Cerebellar nuclear complex (tissue), 1 donor: ENCODE data around the gene FOXE1.

Source experiments
- DNase-seq, 2 experiments: peaks; one replicate each; lab custom pipeline; 2025; lab: John Stamatoyannopoulos, UW

Gene FOXE1

DNA sequence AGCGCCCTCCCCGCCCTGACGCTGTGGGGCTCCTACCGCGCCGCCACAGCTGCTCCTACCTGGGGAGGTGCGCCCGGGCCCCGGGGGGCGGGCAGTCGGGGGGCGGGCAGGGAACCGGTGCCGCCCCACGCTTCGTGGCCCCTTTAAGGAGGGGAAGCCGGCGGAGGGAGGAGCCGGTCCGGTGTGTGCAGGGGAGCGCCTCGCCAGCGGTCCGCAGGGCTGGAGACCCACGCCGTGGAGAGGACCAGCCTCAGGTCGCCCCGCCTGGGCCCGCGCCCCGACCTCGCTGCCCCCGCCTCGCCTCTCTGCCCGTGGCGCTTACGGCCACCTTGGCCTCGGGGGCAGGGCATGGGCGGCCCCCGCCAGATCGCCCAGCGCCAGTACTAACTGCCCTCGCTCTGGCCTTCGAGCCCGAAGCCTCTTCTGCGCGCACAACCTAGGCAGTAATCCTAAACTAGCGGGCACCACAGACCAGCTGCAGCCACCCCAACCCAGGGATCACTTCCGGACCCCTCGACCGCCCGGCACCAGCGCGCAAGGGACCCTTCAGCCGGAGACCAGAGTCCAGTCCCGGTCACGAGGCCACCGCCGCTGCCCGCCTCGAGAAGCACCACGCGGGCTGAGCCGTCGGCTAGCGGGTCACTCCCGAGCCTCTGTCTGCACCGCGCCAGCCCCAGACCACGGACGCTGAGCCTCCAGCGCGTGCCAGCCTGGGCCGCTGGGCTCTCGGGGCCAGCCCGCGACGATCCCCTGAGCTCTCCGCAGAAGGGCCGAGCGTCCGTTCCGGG, at the start of gene FOXE1:
Gene FOXE1 (plus strand): TSS at position 171 of the 788 bp plus-strand sequence. CDS start 689 bp downstream, outside the sequence.
- no peak for DNase-seq

DNA sequence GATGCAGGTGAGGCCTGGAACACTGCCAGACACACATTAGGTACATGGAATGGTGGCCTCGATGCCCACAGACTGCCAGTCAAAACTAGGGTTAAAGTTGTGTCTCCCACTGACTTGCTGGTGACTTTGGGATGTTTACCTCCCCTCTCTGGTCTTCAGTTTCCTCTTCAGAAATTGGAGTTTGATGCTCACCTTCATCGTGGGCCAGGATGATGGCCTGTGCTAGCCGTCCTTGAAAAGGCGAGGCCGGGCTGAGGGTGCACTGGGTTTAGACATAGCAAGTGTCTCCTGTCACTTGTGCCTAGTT, 49.0 kb upstream of the FOXE1 start:
- no peak for DNase-seq

DNA sequence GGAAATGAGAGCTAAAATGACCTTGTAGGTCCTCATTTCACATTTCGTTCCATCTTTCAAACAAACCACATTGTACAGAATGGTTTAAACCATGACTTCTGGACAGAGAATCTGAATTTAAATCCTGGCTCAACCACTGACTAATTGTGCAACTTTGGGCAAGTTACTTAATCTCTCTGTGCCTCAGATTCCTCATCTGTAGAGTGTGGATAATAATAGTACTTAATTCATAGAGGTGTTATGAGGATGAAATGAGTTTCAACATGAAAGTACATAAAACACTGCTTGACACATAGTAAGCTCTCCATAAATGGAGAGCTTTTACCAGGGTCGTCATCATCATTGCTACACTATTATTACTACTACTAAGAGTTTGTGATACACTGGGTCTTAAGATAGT, 46.3 kb upstream of the FOXE1 start:
- no peak for DNase-seq

DNA sequence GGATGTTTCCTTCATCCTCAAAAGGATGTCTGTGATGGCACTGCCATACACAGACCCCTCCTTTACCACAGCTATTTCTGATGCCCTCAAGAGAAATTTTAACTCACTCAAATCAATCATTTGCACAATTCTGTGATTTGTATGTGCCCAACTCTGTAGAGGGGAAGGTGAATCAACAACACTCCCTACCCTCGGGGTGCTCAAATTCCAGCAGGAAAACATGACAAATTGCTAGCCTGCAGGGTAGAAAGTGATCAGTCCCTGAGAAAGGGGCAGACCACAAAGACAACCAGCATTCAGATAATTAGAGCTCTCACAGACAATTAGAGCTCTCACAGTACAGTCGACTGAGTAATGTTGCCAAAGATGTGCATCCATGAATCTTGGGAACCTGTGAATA, 45.3 kb upstream of the FOXE1 start:
- DNase-seq, result no peak

DNA sequence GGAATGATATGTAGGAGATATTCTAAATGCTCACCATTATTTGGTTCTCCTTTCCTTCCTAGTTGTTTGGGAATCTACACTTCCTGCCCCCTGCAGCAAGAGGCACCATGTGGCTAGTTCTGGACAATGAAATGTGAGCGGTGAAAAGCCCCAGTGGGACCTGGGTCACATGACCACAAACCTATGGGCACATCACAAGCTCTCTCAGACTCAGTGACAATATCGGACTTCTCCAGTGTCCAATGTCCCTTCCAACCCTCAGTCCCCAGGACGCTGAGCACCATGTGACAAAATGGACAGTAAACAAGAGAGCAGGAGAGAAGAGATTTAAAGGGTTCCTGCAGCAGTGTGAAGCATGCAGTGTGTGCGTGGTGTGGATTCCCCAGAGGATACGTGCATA, 44.6 kb upstream of the FOXE1 start:
- DNase-seq, result no peak

DNA sequence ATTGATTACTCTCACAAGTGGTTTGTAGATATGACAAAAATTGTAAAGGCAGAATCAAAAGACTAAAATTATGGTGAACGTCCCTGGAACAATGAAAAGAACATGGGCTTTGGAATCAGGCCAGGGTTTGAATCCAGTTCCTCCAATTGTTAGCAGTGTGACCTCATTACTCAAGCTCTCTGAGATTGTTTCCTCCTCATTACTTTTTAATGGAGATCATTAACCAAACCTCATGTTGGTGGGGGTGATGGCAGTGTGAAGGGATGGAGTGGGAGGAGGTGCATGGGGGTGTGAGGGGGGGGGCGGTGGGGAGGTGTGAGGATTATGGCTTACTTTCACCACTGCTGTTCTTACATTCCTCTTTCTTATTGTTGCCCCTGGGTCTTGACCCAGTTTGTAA, 44.1 kb upstream of the FOXE1 start:
- no peak for DNase-seq

DNA sequence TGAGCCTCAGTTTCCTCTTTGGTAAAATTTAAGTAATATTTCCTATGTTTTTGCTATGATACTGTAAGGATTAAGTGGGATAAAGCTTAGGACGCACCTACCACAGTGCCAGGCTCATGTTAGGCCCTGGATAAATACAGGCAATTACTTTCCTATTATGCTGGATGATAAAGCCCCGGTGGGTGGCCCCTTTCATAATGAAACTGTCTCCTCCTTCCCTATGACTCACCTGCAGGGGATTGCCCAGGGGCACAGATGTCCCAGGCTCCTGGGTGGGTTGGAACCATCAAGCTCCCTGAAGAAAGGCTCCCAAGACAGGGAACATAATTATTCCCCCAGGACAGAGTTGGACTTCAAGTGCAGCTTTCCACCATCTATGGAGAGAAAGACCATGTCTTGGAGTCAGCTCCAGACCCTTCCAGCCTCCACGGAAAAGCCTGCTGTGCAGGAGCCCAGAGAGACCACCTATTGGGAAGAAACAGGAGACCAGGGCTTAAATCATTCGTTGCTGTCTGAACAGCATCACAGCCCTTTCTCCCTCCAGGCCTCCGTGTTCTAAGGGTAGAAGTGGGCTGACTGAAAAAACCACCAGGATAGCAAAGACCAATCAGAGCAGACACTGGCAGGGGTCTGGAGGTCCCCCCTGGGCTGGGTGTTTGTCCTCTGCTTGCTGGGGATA, 43.2 kb upstream of the FOXE1 start:
- no peak for DNase-seq

DNA sequence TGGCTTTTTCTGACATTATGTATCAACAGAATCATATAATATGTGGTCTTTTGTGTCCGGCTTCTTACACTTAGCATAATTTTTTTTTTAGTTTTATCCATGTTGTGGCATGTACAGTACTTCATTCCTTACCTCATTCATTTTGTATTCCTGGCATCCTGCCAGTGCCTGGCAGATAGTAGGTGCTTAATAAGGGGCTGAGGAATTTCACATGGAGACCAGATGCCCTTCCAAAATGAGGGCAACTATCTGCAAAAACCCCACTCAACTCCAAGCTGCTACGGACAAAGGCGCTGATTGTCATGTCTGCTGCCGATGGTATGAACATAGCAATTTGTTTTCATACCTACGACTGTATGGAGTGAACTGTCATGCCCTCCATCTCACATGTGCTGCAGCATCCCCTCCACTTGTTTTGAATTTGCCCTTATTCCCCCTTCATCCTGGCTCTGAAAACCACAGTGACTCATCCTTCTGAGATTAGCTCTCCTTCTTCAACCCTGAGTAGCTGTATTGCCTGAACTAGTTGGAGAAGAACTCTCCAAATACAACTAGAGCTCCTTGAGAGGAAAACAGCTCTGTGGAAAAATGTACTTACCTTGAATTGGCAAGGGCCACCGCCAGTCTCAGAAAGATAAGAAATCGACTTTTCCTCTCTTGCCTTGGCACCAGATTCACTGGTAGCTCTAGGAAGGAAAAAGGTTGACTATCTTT, 41.3 kb upstream of the FOXE1 start:
- no peak for DNase-seq

DNA sequence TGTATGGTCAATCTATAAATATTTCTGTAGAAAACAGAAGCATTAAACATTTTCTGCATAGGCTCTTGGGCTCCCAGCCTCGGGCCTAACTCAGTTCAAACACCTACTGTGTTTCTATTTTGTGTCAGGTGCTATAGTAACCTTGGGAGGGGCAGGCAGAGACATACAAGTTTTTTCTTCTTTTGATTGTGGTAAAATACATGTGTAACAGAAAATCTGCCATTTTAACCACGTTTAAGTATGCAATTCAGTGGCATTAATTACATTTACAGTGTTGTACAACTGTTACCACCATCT, 40.8 kb upstream of the FOXE1 start:
- no peak for DNase-seq

DNA sequence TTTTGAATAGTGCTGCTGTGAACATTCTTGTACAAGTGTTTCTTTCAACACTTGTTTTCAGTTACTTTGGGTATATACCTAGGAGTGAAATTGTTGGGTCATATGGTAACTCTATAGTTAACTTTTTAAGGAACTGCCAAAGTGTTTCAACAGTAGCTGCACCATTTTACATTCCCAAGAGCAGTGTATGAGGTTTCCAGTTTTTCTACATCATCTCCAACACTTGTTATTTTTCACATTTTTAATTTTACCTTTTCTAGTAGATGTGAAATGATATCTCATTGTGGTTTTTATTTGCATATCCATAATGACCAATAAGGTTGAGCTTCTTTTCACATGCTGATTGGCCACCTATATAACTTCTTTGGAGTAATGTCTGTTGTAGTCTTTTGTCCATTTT, 40.0 kb upstream of the FOXE1 start:
- DNase-seq, result no peak

DNA sequence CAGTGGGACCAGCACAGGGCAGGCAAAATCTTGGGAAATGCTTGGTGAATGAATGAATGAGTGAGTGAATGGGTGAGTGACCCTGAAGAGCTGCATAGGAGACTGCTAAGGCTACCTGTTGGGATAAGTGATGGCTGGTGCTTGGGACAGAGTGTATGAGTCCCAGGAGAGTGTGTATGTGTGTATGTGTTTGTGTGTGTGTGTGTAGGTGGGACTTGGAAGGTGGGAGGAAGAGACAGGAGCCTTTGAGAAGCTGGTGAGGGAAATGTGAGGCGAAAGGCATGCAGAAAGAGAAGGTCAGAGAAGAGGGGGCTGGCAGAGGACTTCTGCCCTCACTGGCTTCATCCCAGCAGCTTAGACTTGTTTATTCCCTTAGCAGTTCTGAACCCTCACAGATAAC, 33.3 kb upstream of the FOXE1 start:
- DNase-seq, result no peak

DNA sequence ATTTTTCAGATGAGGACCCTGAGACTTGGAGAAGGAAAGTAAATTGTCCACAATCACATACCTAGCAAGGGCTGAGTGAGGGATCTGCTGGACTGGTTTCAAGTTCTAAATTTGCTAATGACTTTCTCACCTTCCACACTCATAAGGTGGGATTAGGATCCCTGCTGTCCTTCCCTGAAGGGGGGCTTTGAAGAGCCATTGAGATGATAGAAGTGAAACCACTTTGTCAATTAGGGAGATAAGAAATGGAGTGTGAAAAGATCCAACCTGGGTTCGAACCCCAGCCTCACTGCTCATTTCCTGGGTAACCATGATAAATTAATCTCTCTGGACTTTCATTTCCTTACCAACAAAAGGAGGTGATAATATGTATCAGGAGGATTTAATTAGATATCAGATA, 32.7 kb upstream of the FOXE1 start:
- DNase-seq, result no peak

DNA sequence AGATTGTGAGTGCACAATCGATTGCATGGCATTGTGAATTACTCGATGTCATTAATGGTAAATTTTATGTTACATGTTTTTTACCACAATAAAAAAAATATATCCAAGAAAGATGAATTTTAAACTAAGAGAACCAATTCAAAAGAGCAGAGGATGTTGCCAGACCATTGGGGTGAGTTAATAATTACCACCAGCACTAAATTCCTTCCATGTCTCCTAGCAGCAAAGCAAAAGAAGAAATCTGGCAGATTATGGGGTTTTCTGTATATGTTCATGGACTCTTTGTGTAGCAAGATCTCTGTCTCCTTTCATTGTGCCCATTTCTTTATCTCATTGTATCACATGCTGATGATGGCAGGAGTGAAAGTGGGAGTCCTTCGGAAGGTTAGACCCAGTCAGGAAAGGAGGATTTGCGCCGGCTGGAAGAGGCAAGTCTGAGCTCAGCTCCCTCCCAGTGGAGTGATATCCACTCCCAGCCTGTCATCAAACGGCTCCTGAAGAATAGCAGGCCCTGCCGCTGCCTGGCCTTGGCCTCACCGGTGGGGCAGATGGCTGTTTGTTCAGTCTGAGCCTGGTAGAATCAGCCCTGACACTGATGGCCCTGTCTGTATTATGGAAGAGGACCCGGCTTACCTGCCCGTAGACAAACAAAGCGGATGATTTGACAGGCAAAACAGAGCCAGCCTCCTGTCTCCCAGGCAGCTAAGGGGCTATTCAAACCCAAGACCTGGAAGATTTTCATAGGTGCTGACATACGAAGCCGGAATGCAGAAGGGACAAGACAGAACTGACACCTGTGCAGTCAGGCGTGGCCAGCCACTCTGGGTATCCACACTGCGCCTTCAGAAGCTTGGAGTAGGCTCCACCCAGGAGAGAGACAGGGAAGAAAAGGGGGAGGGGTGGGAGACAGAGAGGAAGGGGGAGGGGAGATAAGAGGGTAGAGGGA, 21.9 kb upstream of the FOXE1 start:
- no peak for DNase-seq

DNA sequence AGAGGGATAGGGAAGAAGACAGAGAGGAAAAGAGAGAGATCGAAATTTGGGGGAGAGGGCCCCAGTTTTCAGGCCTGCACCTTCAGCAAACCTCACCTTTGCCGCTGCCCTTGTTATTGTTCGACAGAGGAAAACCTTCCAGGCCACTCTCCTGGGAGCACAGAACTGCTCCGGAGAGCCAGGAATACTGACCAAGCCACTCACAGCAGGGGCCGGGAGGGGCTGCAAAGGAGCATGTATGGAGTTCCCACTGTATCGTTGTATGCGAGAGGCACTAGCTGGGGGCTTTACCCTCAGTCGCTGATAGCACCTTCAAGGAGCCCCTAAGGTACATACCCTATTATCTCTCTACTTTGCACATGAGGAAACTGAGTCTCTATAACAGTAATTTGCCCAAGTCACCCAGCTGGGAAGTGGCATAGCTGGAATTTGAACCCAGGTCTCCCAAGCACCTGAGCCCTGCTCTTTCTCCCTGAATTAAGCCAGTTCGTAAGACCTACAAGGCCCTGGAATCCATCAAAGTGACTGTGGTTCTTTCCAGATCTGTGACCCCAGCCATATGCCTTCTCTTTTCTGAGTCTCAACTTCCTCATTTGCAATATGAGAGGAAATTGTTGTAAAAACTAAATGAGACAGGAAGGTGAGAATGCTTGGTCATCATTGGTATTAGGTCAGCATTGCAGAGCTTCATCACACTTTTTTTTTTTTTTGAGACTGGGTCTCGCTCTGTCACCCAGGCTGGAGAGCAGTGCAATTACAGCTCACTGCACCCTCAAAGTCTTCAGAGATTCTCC, 21.0 kb upstream of the FOXE1 start:
- DNase-seq, result no peak

DNA sequence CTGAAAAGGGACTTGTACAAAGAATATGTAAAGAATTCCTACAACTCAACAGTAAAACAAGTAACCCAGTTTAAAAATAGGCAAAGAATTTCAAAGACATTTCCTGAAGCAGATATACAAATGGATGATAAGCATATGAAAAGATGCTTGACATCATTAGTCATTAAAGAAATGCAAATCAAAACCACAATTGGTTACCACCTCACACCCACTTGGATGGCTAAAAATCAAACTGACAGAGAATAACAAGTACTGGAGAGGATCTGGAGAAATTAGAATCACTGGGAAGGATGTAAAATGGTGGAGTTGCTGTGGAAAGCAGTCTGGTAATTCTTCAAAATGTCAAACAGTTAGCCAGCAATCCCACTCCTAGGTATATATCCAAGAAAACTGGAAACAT, 12.5 kb upstream of the FOXE1 start:
- DNase-seq, result no peak

DNA sequence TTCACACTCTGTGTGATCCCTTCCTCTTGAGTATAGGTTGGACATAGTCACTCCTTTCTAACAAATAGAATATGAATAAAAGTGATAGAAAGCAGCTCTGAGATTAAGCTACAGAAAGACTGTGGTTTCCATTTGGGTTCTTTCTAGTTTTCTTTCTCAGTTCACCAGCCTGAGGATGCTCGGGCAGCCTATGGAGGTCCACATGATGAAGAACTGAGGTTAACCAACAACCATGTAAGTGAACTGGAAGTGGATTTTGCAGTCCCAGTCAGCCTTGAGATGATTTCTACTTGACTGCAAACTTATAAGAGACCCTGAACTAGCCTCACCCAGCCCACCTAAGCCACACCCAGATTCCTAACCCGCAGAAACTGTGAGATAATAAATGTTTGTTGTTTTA, 10.1 kb upstream of the FOXE1 start:
- DNase-seq, result no peak

DNA sequence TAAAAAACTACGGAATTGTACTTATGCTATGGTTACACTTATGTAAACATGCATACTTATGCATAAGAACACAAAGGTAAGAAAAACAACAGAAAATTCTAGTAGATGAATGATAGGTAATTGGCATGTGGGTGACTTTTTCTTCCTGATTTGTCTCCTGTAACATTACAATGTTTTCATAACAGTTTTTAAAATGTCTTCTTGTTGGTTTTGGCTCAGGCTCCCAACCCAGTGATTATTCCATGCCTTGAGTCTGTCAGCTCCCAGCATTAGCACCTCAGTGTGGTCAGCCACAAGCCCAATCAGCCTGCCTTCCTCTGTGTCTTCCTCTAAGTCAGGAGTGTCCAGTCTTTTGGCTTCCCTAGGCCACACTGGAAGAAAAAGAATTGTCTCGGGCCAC, 7.9 kb upstream of the FOXE1 start:
- DNase-seq, result no peak

DNA sequence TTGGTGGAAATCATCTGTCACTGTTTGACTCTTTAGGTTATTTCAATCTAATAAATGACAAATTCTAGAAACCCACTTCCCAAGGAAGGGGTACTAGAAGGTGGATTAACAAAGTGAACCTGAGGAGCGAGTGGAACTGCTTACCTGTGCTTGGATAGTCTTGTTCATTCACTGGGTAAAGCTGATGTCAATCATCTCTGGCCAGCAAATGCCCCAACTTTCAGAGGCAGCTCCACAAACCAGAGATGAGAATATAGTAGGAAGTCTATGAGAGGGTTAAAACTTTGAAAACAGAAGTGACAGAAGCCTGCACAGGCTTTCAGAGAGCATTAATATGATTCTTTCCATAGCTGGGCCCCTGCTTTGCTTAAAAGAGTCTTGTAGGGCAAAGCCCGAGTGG, 7.3 kb upstream of the FOXE1 start:
- DNase-seq, result no peak

DNA sequence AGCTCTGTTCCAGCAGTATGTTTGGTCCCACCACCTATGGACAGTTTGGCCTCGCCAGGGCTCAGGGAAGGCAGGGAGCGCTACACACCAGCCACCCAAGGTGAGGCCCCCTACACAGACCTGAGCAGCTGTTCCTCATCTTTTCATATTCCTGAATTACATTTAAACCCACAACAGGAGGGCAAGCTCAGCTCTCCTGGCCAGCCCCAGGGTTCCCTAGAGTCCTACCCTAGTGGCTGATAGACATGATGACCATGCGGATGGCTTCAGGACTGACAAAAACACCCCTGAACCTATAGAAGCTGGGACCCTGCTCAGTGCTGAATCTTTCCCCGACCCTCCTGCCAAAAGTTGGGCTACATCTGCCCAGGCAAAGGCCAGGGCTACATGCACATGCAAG, 6.7 kb upstream of the FOXE1 start:
- no peak for DNase-seq

DNA sequence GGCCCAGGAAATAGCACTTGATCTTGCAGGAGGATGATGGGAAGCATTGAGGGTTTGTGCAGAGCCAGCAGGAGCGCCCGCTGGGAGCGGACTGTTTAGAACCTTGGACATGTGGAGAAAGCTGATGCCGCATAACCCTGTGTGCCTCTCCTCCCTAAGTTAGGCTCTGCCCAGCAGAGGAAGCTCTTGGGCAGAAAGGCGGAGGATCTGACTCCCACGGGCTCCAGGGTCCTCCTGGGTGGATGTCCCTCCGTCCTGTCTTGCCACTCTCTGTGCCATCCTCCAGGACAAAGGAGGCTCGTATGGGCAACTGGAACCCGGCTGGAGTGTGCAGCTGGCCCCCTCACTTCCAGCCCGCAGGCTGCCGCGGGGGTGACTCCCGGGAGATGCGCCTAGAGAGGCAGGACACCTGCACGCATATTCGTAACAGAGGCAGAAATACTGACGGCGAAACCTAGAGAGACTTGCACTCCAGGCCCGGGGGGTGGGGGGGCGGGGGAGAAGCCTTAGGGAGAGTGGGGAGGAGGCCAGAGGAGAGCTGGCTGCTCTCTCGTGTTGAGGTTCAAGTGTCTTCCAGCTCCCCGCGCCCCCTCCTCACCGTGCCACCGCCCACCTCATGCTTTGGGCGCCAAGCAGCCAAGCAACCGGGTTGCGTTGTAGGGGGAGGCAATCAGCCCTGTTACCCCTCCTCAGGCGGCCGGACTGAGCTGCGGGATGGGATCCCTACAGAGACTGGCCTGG, 5.4 kb upstream of the FOXE1 start:
- no peak for DNase-seq

DNA sequence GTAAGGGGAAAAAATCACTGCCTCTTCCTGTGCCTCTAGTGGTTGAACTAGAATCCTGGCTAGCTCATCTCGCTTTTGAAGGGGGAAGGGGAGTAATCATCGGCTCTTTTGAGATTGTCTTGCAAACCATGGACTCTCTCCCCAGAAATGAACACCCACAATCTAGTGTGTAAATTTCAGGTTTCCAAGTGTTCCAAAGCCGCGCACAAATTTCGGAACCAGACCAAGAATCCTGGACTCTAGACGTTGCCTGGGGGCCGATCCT, 4.9 kb upstream of the FOXE1 start:
- DNase-seq, result no peak
